HepG2 (cell line): ENCODE results near the gene VCL. TPM values are rescaled to one million over a fixed set of nuclear protein-coding genes. Genes with fewer than 3 reads are reported as not detected.

Experiments used
- ATAC-seq: fragments of 200-7000 bp; cut with Tn5 transposase; 3 replicates; pipeline ENCODE4 v1.9.1; 2020; ENCODE audit warnings: mild to moderate bottlenecking, moderate library complexity
- BruUV-seq: library from RNA; stranded (reverse); fragments of 400-500 nt; replicated peaks from 2 replicates; lab custom pipeline; 2021; lab: Mats Ljungman, UMichigan
- CTCF ChIA-PET: fragments of 300-600 bp; formaldehyde crosslinking; extraction: SDS; loops from one replicate; lab custom pipeline; 2021; ENCODE audit warnings: low total read pairs, inconsistent platforms, low intra/inter-chr PET ratio; lab: Yijun Ruan, JAX
- POLR2A ChIA-PET: fragments of 350-600 bp; sonication (Branson Sonifier 250); formaldehyde crosslinking; loops from one replicate; lab custom pipeline; 2020; ENCODE audit warnings: antibody characterized with exemption, inconsistent platforms; lab: Yijun Ruan, JAX
- DNase-seq: peaks from one replicate; pipeline ENCODE4 v3.0.0-alpha.2; 2015; ENCODE audit warnings: low spot score
- FAIRE-seq: peaks from 3 replicates; lab custom pipeline; 2011; peaks lifted over from hg19 to GRCh38; lab: Jason Lieb, UNC
- H2AFZ ChIP-seq: one replicate; pipeline ENCODE4 v1.6.1; 2011; ENCODE audit warnings: low read length, inconsistent platforms
- H3K27ac ChIP-seq: fragments of 300-600 bp; 3 replicates; pipeline ENCODE4 v1.8.0; 2011; ENCODE audit warnings: mixed run types, mild to moderate bottlenecking, mixed read lengths, low read length, inconsistent platforms; ENCODE audit not compliant: insufficient read depth; ENCODE audit errors: extremely low read length
- H3K27me3 ChIP-seq, 2 experiments: fragments of 200-600 bp in 1 of 2; 2 replicates in 1 of 2; 3 replicates in 1 of 2; pipeline versions ENCODE4 v1.6.0 to v1.8.0; 2011; ENCODE audit warnings: low read length in 2 of 2, mild to moderate bottlenecking in 2 of 2, moderate library complexity in 2 of 2, inconsistent platforms in 1 of 2; ENCODE audit not compliant: insufficient read depth in 2 of 2, control insufficient read depth in 1 of 2
- H3K36me3 ChIP-seq, 2 experiments: fragments of 200-600 bp in 1 of 2; replicated peaks in 1 of 2; 2 replicates in 1 of 2; 3 replicates in 1 of 2; pipeline versions ENCODE4 v1.5.1 to v1.8.0; 2011; ENCODE audit warnings: low read length in 2 of 2, inconsistent platforms in 1 of 2; ENCODE audit not compliant: insufficient read depth in 2 of 2, control insufficient read depth in 1 of 2
- H3K4me1 ChIP-seq: 2 replicates; pipeline ENCODE4 v1.5.1; 2012; ENCODE audit warnings: low read length, inconsistent platforms; ENCODE audit not compliant: insufficient read depth
- H3K4me2 ChIP-seq: 2 replicates; pipeline ENCODE4 v1.6.0; 2011; ENCODE audit warnings: low read depth, low read length, inconsistent platforms
- H3K4me3 ChIP-seq, 3 experiments: fragments of 200-600 bp in 1 of 3; sonication (generic), shearing (Covaris generic) in 1 of 3; replicated peaks in 1 of 3; 2 replicates each; pipeline ENCODE4 v1.5.1; 2011 to 2016; ENCODE audit warnings: low read length in 3 of 3, inconsistent platforms in 2 of 3, low read depth in 2 of 3, mild to moderate bottlenecking in 2 of 3, control low read depth in 1 of 3, mixed read lengths in 1 of 3; ENCODE audit not compliant: insufficient read depth in 1 of 3
- H3K79me2 ChIP-seq: one replicate; pipeline ENCODE4 v1.6.1; 2011; ENCODE audit warnings: low read length, inconsistent platforms; ENCODE audit not compliant: insufficient read depth
- H3K9ac ChIP-seq: 2 replicates; pipeline ENCODE4 v1.6.0; 2011; ENCODE audit warnings: mild to moderate bottlenecking, low read depth, low read length, inconsistent platforms; ENCODE audit not compliant: insufficient read depth
- H3K9me3 ChIP-seq: 2 replicates; pipeline ENCODE4 v1.5.1; 2012; ENCODE audit warnings: mild to moderate bottlenecking, low read length
- H4K20me1 ChIP-seq: 2 replicates; pipeline ENCODE4 v1.6.0; 2011; ENCODE audit warnings: inconsistent platforms, mild to moderate bottlenecking, low read length, moderate library complexity; ENCODE audit not compliant: insufficient read depth
- RARA ChIP-seq: IDR thresholded peaks from 2 replicates; pipeline ENCODE4 v1.6.1; 2016; ENCODE audit warnings: missing genetic modification reagents, missing compliant biosample characterization
- WGBS: methylation state at CpG from one replicate; pipeline ENCODE4 v1.1.6; 2017; ENCODE audit warnings: low lambda C conversion rate; 5-methylcytosine and 5-hydroxymethylcytosine counted together
- in situ Hi-C: cut with HindIII; loops from 2 replicates; pipeline ENCODE4 v1.10.0; 2017; ENCODE audit warnings: low pct_unique_long_range_greater_than_20kb; ENCODE audit not compliant: extremely low pct_ligation_motif_present
- intact Hi-C: fragments of 100-400 bp; cut with micrococcal nuclease; formaldehyde crosslinking; loops from one replicate; pipeline ENCODE4 v1.10.0; 2022; ENCODE audit not compliant: unreplicated experiment
- polyA plus RNA-seq, 8 experiments: library from polyadenylated mRNA; depleted of rRNA in 3 of 8; stranded (reverse) in 7 of 8; unstranded in 1 of 8; fragments of >200 nt; fragmentation: Illumina TruSeq in 4 of 8; extraction: Trizol in 4 of 8; gene quantifications; 2 replicates each; pipeline versions ENCODE4 v1.2.1 to v1.2.3, GENCODE V29; 2011 to 2016; ENCODE audit warnings: low read depth in 4 of 8, missing spikeins in 1 of 8, mixed read lengths in 1 of 8; ENCODE audit not compliant: insufficient read depth in 1 of 8
- total RNA-seq, 5 experiments: library from RNA; depleted of rRNA; stranded (reverse); fragments of >200 nt; fragmentation: Illumina TruSeq; extraction: Trizol; gene quantifications; 2 replicates each; pipeline ENCODE4 v1.2.3, GENCODE V29; 2016; ENCODE audit warnings: low read depth in 1 of 5
- TF ChIP-seq, protein P1 (sequence below): sonication (generic); formaldehyde crosslinking; IDR thresholded peaks from 2 replicates; pipeline ENCODE4 v1.5.0; 2020; ENCODE audit warnings: missing genetic modification reagents
- TF ChIP-seq, protein P2 (sequence below): sonication (generic); formaldehyde crosslinking; IDR thresholded peaks from 2 replicates; pipeline ENCODE4 v1.4.0; 2020; ENCODE audit warnings: missing genetic modification reagents
- TF ChIP-seq, protein P3 (sequence below): sonication (generic); formaldehyde crosslinking; IDR thresholded peaks from 2 replicates; pipeline ENCODE4 v1.4.0; 2020; ENCODE audit warnings: missing genetic modification reagents, mild to moderate bottlenecking, borderline replicate concordance
- TF ChIP-seq, protein P4 (sequence below): fragments of 450-650 bp; IDR thresholded peaks from 2 replicates; pipeline ENCODE4 v1.6.1; 2017; ENCODE audit warnings: mild to moderate bottlenecking

VCL gene
- total and polyA plus RNA-seq, 2 of the 13 experiments (the other 11 are each of a cell fraction or from before 2014, with no cell fraction given) = 17.3 to 26.9 TPM

GRCh38 chr10:74099420-74099819 is 101.5 kb downstream of the VCL start:
- DNase-seq (no peak), FAIRE-seq (no peak), ATAC-seq (no peak)
- no peak overlapping the region for H3K4me2 ChIP-seq
- CTCF ChIA-PET = no interaction called here
- no peak overlapping the region for H3K9ac ChIP-seq
- H2AFZ ChIP-seq = no peak overlapping the region
- TF ChIP-seq, protein P1, sequence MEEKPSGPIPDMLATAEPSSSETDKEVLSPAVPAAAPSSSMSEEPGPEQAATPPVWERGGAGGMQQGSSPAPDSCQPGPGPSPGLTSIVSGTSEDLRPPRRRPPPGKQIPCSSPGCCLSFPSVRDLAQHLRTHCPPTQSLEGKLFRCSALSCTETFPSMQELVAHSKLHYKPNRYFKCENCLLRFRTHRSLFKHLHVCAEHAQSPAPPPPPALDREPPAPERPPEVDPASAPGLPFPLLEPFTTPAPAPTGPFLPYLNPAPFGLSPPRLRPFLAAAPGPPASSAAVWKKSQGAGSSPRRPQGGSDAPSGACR (CRISPR knock-in tag) = no peak
- TF ChIP-seq, protein P2, sequence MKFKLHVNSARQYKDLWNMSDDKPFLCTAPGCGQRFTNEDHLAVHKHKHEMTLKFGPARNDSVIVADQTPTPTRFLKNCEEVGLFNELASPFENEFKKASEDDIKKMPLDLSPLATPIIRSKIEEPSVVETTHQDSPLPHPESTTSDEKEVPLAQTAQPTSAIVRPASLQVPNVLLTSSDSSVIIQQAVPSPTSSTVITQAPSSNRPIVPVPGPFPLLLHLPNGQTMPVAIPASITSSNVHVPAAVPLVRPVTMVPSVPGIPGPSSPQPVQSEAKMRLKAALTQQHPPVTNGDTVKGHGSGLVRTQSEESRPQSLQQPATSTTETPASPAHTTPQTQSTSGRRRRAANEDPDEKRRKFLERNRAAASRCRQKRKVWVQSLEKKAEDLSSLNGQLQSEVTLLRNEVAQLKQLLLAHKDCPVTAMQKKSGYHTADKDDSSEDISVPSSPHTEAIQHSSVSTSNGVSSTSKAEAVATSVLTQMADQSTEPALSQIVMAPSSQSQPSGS (CRISPR knock-in tag) = no peak
- TF ChIP-seq, protein P3, sequence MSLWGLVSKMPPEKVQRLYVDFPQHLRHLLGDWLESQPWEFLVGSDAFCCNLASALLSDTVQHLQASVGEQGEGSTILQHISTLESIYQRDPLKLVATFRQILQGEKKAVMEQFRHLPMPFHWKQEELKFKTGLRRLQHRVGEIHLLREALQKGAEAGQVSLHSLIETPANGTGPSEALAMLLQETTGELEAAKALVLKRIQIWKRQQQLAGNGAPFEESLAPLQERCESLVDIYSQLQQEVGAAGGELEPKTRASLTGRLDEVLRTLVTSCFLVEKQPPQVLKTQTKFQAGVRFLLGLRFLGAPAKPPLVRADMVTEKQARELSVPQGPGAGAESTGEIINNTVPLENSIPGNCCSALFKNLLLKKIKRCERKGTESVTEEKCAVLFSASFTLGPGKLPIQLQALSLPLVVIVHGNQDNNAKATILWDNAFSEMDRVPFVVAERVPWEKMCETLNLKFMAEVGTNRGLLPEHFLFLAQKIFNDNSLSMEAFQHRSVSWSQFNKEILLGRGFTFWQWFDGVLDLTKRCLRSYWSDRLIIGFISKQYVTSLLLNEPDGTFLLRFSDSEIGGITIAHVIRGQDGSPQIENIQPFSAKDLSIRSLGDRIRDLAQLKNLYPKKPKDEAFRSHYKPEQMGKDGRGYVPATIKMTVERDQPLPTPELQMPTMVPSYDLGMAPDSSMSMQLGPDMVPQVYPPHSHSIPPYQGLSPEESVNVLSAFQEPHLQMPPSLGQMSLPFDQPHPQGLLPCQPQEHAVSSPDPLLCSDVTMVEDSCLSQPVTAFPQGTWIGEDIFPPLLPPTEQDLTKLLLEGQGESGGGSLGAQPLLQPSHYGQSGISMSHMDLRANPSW (CRISPR knock-in tag) = no peak
- TF ChIP-seq, protein P4, sequence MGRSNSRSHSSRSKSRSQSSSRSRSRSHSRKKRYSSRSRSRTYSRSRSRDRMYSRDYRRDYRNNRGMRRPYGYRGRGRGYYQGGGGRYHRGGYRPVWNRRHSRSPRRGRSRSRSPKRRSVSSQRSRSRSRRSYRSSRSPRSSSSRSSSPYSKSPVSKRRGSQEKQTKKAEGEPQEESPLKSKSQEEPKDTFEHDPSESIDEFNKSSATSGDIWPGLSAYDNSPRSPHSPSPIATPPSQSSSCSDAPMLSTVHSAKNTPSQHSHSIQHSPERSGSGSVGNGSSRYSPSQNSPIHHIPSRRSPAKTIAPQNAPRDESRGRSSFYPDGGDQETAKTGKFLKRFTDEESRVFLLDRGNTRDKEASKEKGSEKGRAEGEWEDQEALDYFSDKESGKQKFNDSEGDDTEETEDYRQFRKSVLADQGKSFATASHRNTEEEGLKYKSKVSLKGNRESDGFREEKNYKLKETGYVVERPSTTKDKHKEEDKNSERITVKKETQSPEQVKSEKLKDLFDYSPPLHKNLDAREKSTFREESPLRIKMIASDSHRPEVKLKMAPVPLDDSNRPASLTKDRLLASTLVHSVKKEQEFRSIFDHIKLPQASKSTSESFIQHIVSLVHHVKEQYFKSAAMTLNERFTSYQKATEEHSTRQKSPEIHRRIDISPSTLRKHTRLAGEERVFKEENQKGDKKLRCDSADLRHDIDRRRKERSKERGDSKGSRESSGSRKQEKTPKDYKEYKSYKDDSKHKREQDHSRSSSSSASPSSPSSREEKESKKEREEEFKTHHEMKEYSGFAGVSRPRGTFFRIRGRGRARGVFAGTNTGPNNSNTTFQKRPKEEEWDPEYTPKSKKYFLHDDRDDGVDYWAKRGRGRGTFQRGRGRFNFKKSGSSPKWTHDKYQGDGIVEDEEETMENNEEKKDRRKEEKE = no peak
- TF ChIP-seq RARA (CRISPR knock-in tag) = no peak
- in situ Hi-C loops (no loop called here), intact Hi-C loops (no loop called here)
- H3K27ac ChIP-seq = no peak overlapping the region
- BruUV-seq = no TSS peak
- no peaks in the 10 kb centered on the region for H4K20me1 ChIP-seq
- POLR2A ChIA-PET = no interaction called here
- no peaks in the 10 kb centered on the region for H3K27me3 ChIP-seq
- no peaks in the 10 kb centered on the region for H3K4me1 ChIP-seq
- H3K79me2 ChIP-seq = no peaks in the 10 kb centered on the region
- H3K9me3 ChIP-seq = no peaks in the 10 kb centered on the region
- peaks cover 10 to 60% of the 10 kb centered on the region in 2 experiments for H3K36me3 ChIP-seq
- WGBS = 94% methylated on average over 3 of the region's 3 CpGs
- no peak overlapping the region for H3K4me3 ChIP-seq
